GM19099 (cell line): ENCODE measurements around the gene DENND4A.

Experiments used
- POLR2A ChIP-seq: IDR thresholded peaks from 3 replicates; pipeline ENCODE4 v1.6.1; 2011; ENCODE audit warnings: low read depth; ENCODE audit not compliant: insufficient read length; ENCODE audit errors: extremely low read depth

Gene DENND4A

DNA sequence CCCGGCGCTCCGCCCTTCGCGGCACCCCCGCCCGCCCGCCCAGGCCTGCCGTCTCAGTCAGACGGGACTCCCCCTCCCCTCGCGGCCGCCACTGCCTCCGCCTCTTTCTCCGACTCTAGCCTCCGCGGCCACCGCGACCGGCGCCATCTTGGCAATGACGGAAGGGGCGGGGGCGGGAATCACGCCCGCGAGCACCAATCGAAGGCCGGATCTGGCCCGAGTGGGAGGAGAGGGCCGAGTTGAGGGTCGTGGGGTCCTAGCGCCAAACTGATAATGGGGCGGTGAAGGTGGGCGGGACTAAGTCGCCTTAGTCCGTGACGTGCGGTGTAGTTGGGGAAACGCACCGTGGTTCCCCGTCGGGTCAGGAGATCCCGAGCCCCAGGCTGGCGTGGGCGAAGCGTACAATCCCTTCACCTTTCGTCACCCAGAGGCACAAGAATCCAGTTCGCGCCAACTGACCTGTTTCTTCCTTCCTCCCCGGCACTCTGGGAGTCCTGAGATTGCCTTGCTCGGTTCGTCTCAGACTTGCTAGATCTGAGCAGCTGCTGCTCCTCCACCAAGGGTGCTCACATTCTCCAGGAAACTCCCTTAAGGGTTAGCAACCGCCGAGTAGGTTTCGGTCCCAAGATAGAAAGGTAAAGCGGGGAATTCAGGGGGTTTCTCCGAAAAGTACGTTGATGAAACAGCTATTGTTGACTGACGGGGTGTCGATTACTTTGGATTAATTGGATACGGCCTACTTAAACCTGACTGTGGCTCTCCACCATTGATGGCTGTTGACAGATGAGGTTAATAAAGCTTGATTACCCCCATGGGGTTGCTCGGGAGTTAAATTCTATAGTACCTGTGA is at the start of gene DENND4A:
Gene DENND4A, minus strand, starts transcription at position 156 of the 850 bp plus-strand sequence. CDS start 35,843 bp downstream, outside the sequence.
- TF ChIP-seq POLR2A, result peak; percentile 42

DNA sequence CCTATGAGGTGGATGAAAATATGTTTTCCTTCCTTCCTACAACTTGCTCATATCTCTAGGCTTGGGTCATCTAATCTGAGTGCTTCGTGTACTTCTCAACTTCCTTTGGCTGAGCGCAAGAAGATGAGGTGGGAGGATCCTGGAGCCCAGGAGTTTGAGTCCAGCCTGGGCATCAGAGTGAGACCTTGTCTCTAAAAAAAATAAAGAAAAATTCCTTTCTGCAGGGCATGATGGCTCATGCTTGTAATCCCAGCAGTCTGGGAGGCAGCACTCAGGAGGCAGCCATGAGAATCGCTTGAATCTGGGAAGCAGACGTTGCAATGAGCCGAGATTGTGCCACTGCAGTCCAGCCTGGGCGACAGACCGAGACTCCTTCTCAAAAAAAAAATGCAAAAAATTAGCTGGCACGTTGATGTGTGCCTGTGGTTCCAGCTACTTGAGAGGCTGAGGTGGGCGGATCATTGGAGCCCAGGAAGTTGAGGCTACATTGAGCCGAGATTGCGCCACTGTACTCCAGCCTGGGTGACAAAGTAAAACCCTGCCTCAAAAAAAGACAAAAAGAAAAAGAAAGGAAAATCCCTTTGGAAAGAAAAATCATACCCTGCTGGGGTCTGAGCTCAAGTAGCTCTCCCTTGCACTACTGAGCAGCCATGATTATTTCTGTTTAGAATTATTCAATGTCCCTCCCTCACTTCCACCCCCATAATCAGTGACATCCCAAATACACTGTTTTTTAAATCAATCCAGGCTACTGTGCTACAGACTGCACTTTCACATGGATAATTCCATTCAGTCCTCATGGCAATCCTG is 49.2 kb upstream of the DENND4A start:
- no peak for TF ChIP-seq POLR2A

DNA sequence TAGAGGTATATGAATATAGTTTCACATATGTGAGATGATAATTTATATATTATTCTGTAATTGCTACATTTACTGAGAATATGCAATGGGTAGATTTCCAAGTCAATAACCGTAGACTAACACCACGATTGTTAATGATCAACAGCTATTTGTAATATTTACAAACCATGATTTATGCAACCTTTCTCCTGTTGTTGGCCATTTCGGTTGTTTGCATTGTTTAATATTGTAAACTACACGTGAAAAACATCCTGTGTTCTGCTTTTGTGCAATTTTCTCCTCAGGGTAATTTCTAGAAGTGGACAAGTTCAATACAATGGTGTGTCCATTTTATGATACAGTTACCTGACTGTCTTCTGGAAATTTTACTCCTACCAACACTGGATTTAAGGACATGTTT is 47.9 kb upstream of the DENND4A start:
- TF ChIP-seq POLR2A, result no peak

DNA sequence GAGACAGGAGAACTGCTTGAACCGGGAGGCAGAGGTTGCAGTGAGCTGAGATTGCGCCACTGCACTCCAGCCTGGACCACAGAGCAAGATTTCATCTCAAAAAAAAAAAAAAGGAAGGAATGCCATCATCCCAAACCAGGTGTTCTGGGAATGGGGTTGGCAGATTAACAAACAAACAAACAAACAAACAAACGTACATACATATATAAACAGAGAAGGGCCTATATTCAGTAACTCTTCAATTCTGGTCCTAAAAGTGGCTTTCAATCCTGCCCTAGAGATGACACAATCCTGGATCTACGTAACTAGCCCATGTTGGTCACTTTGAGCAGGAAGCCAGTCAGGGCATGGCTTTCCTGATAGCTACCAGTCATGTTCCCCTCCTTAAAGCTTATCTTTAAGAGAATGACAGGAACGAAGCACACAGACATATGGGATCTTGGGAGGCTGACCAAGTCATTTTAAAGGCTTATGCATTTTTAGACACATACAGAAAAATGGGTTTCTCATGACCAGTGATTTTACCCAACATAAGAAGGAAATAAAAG is 47.3 kb upstream of the DENND4A start:
- TF ChIP-seq POLR2A, result no peak

DNA sequence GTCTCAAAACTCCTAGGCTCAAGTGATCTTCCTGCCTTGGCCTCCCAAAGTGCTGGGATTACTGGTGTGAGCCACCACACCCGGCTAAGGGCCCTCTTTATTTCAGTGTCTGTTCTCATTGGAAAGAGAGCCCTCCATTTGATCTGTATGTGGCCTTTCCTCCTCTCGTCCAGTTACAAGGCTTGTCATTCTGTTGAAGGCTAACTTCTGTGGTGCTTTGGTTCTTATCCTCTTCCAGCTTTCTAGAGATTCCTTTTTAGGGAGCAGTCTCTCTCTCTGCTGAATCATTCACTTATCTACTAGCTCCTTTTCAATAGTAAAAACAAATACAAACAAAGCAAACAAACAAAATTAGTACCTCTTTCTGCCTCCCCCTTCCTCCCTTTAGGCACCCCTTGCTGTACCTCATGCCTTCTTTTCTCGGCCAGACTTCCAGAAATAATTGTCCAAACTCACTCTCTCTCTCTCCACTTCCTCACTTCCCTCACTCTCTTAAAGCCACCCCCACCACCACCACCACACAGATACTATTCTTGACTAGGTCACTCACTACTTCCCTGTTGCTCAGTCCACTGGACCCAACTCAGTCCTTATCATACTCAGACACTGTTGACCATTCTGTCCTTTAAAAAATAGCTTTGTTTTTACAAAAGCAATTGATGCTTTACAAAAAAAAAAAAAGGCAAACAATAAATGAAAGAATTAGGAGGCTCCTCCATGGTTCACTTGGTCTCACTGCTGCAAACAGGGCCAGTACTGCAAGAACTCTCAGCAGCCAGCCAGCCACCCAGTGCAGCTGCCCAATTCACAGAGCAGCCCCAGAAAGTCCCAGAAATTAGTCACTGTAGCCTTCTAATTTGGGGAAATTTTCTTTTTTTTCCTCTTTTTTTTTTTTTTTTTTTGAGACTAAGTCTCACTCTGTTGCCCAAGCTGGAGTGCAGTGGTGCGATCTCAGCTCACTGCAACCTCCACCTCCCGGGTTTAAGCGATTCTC is 45.5 kb upstream of the DENND4A start:
- TF ChIP-seq POLR2A, result no peak

DNA sequence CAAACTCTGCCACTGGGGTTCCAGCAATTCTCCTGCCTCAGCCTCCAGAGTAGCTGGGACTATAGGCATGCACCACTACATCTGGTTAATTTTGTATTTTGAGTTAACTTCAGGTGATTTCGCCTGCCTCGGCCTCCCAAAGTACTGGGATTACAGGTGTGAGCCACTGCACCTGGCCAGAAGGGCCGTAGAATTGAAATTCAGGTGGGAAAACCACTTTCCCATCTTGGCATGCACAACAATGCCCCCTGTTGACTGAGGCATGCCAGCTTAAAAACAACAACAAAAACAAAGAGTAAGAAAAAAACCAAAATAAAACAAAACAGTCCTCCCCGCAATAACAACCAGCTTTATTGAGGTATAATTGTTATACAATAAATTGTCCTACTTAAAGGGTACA is 44.6 kb upstream of the DENND4A start:
- TF ChIP-seq POLR2A, result no peak

DNA sequence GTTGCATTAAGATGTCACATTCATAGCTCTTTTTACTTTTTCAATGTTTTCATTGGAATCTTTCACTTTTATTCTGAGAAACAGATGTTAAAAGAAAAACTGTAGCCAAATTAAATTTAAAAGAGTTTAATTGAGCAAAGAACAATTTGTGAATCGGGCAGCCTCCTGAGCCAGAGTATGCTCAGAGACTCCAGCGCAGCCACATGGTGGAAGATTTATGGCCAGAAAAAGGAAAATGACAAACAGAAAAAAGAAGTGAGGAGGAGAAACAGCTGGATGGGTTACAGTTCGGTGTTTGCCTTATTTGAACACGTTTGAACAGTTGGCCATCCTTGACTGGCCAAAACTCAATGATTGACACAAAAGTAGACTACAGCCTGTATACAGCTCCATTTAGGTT is 43.4 kb upstream of the DENND4A start:
- no peak for TF ChIP-seq POLR2A

DNA sequence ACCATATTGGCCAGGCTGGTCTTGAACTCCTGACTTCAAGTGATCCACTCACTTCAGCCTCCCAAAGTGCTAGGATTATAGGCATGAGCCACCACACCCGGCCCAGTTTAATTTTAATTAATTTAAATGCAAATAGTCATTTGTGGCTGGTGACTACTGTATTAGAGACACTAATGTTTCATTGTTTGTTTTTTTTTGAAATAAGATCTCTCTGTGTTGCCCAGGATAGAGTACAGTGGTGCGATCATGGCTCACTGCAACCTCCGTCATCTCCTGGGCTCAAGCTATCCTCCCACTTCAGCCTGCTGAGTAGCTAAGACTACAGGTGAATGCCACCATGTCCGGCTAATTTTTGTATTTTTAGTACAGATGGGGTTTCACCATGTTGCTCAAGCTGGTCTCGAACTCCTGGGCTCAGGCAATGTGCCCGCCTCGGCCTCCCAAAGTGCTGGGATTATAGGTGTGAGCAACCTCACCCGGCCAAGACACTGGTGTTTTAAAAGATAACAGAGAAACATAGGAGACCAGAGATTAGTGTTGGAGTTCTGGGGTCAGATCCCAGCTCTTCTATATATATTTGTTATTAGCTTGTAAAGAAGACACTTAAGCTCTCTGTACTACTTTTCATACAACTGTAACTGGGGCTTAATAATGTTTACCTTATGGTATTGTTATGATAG is 42.6 kb upstream of the DENND4A start:
- no peak for TF ChIP-seq POLR2A

DNA sequence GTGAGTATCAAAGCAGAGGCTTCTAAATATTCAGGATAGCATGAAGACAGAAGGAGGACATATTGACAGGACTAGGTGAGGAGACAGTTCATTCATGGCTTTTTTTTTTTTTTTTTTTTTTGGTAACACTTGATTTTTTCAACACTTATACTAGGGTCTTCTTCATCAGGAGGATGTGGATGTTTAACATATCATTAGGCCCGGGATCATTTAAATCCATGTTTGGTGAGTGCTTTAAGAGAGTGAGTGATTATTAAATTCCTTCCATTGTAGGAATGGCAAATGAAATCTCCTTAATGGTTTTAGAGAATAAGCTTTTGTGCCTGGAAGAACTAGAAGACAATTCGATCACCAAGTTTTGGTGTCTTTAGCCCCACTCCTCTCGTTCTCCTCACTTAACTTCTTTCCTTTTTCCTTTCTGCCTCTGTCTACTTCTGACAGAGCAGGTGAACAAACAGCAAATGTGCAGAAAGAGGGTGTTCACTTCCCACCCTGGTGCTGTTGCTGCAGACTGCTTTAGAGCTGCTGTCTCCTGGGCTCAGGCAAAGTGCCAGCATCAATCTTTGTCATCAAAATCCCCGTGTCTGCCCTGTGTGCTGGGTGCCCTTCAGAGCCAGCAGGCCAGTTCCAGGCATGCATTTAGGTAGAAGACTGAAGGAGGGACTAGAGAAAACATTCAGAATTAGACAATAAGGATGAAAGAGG is 41.6 kb upstream of the DENND4A start:
- TF ChIP-seq POLR2A, result no peak

DNA sequence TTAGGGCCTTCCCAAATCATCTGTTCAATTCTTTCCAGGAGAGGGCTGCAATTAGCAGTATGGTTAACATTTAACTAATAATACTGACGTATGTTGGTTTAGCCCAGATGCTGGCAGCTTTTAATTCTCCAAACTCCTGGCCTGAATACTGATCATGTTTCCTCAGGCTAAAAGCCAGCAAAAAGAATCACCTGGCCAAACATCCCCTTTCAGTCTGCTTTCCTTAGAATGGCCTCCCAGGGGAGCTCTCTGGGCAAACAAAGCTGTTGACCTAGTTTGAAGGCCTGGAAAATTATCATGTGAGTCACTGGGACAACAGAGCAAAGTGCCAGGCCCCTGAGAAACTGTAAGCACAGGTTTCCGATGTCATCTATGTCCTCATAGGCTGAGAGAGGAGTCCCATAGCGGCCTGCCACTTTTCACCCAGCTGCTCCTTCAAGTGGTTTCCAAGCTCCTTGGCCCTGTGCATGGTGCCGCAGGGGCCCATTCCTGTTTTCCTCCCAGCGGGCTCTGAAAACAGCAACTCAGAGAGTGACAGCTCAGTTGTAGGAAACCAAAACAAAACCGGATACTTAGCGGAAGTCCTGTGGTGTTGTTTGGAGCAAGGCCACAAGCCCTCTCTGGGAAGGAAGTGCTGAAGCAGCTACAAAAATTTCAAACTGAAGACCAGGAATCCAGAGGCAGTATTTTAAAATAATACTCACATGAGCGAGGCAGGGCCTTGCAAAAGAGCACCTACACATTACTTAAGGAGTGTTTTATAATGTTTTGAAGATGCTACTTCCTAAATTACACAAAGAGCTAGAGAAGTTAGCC is 40.7 kb upstream of the DENND4A start:
- TF ChIP-seq POLR2A, result no peak

DNA sequence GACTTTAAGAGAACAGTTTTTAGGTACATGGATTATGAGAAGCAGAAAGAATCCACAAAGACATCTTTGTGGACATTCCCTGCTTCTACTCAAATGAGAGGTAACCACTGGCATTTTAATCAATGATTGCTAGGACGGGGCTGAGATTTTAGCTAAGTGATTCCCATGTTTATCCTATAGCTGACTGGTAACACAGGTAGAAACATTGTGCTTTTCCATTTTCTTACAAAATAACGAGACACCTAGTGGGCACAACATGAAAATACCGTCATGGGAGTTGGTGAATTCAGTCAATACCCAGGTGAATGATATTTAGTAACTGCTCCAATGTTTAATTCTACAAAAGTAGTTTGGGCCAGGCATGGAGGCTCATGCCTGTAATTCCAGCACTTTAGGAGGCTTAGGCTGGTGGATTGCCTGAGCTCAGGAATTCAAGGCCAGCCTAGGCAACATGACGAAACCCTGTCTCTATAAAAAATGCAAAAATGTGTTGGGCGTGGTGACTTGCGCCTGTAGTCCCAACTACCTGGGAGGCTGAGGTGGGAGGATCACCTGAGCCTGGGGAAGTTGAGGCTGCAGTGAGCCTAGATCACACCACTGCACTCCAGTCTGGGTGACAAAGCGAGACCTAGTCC is 37.2 kb upstream of the DENND4A start:
- no peak for TF ChIP-seq POLR2A

DNA sequence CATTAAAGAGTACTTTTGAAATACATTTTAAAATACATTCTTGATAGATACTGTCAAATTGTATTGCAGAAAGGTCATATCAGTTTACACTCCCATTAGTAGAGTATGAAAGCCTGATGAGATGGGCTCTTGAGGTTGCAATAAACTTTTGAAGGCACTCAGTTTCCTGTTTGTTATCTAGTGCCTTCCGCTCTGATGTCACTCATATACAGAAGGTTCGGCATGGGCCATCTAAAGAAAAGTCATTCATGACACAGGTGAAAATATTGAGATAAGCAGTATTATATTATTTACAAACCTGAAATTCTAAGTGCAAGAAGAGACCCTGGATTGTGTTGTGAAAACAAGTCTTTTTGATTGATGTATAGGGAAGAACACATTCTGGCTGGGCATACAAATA is 36.5 kb upstream of the DENND4A start:
- TF ChIP-seq POLR2A, result no peak
